GM12891 (cell line): Measurements from ENCODE around the gene MYEOV.

ENCODE experiments used
- DNase-seq: peaks from one replicate; pipeline ENCODE4 v3.0.0; 2011; ENCODE audit warnings: low spot score; ENCODE audit not compliant: insufficient read length
- FAIRE-seq: peaks from 2 replicates; lab custom pipeline; 2011; peaks lifted over from hg19 to GRCh38; lab: Jason Lieb, UNC
- PAX5 ChIP-seq: IDR thresholded peaks from 2 replicates; pipeline ENCODE4 v1.6.1; 2011; ENCODE audit warnings: low read length, moderate library complexity, mild to moderate bottlenecking; ENCODE audit not compliant: insufficient read depth, severe bottlenecking
- POLR2A ChIP-seq: IDR thresholded peaks from 2 replicates; pipeline ENCODE4 v1.6.1; 2011; ENCODE audit warnings: low read depth, low read length, control low read depth
- POLR2AphosphoS5 ChIP-seq: IDR thresholded peaks from 2 replicates; pipeline ENCODE4 v1.6.1; 2011; ENCODE audit warnings: low read depth, low read length, control low read depth
- POU2F2 ChIP-seq: IDR thresholded peaks from 2 replicates; pipeline ENCODE4 v1.6.1; 2011; ENCODE audit warnings: low read depth, mild to moderate bottlenecking, control low read depth, low read length, moderate library complexity
- SPI1 ChIP-seq: IDR thresholded peaks from 2 replicates; pipeline ENCODE4 v1.6.1; 2011; ENCODE audit warnings: low read depth, low read length, control low read depth
- TAF1 ChIP-seq: IDR thresholded peaks from 2 replicates; pipeline ENCODE4 v1.6.1; 2011; ENCODE audit warnings: low read depth, low read length, control low read depth

The MYEOV gene

DNA sequence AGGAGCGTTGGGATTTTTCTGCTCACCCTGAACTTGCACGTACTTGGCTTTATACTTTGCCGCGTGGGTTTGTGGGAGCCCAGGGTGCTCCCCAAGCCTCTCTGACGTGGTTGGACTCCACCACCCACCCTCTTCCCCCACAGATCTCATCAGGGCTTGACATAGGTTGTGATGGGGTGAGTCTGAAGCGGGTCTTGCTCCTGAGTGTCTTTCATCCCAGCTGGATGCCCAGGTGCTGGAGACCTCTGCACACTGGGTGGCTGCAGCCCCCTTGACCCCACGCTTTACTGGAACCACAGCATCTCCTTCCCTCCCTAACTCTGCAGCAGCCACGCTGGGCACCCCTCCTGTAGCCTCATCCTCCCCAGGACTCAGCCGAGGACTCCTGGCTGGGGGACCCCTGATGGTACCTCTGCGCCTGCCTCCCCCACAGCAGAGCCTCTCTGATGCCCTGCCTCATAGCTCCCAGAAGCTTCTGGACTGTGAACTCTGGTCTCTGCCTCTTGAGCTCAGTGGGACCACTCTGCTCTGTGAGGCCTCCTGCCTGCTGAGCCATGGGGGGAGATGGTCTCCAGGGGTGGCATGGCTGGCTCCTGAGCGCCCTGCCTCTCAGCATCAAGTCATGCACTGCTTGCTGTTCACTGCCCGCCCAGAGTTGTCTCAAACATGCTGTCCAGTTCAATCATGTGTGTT is 45.2 kb downstream of the MYEOV start:
- TF ChIP-seq PAX5 (no peak), TAF1 (no peak), SPI1 (no peak), POLR2AphosphoS5 (no peak), POU2F2 (no peak), POLR2A (no peak)
- DNase-seq (no peak), FAIRE-seq (no peak)

DNA sequence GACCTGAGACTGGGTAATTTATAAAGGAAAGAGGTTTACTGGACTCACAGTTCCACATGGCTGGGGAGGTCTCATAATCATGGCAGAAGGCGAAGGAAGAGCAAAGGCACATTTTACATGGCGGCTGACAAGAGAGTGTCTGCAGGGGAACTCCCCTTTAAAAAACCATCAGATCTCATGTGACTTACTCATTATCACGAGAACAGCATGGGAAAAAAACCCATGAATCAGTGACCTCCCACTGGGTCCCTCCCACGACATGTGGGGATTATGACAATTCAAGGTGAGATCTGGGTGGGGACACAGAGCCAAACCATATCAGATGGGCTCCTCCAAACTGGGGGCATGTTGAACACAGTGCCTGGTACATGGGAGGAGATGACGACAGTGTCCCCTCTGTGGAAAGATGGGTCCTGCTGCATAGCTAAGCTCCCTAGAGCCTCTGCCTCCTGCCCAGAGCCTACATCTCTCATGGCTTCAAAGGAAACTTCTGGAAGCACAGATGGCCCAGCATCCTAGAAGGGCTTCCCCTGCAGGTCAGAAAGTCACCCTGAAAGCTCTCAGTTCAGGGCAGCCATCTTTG is 46.1 kb downstream of the MYEOV start:
- no peak for FAIRE-seq
- no peak for TF ChIP-seq POU2F2
- TF ChIP-seq SPI1: no peak
- no peak for TF ChIP-seq TAF1
- no peak for TF ChIP-seq PAX5
- no peak for TF ChIP-seq POLR2A
- no peak for TF ChIP-seq POLR2AphosphoS5
- no peak for DNase-seq

DNA sequence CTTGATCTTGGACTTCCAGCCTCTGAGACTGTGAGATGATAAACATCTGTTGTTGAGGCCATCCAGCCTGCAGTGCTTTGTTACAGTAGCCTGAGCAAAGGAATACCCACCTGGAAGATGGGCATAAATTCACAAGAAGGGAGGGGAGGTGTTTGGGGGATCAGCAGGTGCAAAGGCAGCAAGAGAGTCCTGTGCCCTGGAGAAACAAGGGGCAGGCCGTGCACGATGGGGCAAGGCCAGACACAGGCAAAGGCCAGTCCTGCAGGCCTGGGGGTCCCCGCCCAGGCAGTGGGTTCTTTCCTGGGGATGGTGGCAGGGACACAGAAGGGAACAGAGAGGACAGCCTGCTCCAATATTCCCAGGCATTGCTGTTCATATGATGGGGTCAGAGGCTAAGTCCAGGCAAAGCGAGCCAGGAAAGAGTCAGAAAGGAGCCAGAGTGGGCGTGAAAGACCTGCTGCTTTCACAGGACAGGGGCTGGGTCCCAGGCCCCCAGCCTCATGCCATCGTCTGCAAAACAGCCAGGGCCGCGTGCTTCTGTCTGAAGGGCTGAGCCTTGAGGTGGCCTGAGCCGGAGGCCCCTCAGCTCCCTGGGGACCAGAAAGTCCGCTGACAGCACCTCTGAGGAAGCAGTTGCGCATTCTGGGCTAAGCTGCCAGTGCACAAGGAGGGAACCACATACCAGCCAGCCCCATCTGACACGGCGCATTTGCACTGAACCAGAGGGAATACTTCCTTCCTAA is 48.8 kb downstream of the MYEOV start:
- TF ChIP-seq POLR2A (no peak), POLR2AphosphoS5 (no peak), SPI1 (no peak), TAF1 (no peak)
- FAIRE-seq: no peak
- DNase-seq: no peak

DNA sequence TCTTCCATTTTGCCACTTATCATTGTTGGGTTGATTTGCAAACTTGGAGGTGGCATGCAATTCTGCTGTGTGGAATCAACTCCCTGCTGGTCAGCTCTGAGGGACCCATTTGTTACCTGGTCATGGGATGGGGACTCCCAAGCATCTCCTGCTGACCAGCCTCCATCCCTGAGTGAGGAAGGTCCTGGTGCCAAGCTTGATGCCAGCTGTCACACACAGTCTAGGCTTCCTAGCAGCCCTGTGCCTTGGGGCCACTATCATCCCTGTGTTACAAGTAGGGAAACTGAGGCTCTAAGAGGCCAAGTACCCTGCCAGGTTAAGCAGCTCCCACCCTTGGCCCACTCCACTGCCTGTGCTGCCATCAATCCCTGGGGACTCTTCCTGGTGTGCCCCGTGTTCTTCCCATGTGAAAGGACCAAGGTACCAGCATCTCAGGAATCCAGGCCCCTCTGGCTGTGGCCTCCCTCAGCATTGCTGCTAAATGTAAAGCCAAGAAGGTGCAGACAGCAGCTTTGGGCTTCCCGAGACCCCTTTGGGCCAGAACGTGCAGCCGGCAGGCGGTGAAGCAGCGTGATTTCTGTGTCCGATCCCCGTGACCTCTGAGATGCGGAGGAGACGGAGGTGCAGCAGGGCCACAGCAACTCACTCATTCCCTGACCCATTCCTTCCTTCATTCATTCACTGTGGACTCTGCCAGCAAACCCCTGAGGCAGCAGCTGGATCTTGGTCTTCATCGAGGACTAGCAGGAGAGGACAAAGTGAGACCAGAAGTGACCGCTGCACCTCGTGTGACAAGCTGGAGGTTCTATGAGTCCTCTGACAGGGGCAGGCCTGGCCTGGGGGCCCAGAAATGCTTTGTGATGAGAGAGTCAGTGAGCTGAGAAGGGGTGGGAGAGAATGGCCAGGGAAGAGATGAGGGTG is 49.7 kb downstream of the MYEOV start:
- TF ChIP-seq POU2F2: no peak
- DNase-seq (no peak), FAIRE-seq (no peak)

DNA sequence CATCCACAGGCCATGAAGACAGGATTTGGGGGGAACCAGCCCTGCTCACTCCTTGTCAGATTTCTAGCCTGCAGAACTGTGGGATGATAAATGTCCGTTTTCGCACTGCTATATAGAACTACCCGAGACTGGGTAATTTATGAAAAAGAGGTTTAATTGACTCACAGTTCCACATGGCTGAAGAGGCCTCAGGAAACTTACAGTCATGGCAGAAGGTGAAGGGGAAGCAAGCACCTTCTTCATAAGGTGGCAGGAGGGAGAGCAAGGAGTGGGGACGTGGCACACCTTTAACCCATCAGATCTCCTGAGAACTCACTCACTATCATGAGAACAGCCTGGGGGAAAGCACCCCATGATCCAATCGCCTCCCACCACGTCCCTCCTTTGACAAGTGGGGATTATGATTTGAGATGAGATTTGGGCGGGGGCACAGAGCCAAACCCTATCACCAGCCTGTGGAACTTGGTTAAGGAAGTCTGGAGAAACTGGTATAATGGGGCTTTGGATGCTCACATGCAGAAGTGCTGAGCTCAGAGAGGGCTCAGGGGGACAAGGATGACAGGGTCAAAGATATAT is 50.7 kb downstream of the MYEOV start:
- DNase-seq (no peak), FAIRE-seq (no peak)
- no peak for TF ChIP-seq POLR2A
- TF ChIP-seq TAF1: no peak
- TF ChIP-seq POU2F2: no peak
- TF ChIP-seq SPI1: no peak
- no peak for TF ChIP-seq POLR2AphosphoS5
- no peak for TF ChIP-seq PAX5
